Activated CD4-positive, alpha-beta memory T cell treated with anti-CD3 and anti-CD28 coated beads, Interleukin-2, amount 10 ng/mL, durations not matched to agents 7 days and 5 days (primary cell): ENCODE measurements around the gene CPXM2. TPM values are rescaled to one million over a fixed set of nuclear protein-coding genes. Genes with fewer than 3 reads are reported as not detected.

Source experiments
- CTCF ChIA-PET: fragments of 350-600 bp; sonication (Branson Sonifier 250); formaldehyde crosslinking; loops from one replicate; lab custom pipeline; 2021; ENCODE audit warnings: antibody characterized with exemption, inconsistent platforms; lab: Charles Lee
- POLR2A ChIA-PET: fragments of 350-600 bp; sonication (Branson Sonifier 250); formaldehyde crosslinking; loops from one replicate; lab custom pipeline; 2021; ENCODE audit warnings: antibody characterized with exemption; lab: Charles Lee
- DNase-seq: peaks from one replicate; pipeline ENCODE4 v3.0.0-alpha.2; 2020
- H3K27ac Mint-ChIP-seq: one replicate; pipeline ENCODE4 v1.8.0; 2021; ENCODE audit warnings: mild to moderate bottlenecking, mixed read lengths
- H3K27me3 Mint-ChIP-seq: one replicate; pipeline ENCODE4 v1.8.0; 2021; ENCODE audit warnings: mixed read lengths
- H3K36me3 Mint-ChIP-seq: one replicate; pipeline ENCODE4 v1.8.0; 2021; ENCODE audit warnings: low read depth, mixed read lengths
- H3K4me1 Mint-ChIP-seq: one replicate; pipeline ENCODE4 v1.8.0; 2021; ENCODE audit warnings: mixed read lengths
- H3K4me3 Mint-ChIP-seq: one replicate; pipeline ENCODE4 v1.8.0; 2021; ENCODE audit warnings: mild to moderate bottlenecking, mixed read lengths
- H3K9me3 Mint-ChIP-seq: one replicate; pipeline ENCODE4 v1.8.0; 2021; ENCODE audit warnings: mixed read lengths
- total RNA-seq, 2 experiments: library from RNA; stranded (reverse); gene quantifications; one replicate each; pipeline ENCODE4 v1.2.3, GENCODE V29; 2021

Gene CPXM2
- total RNA-seq, 2 experiments from 2014 or later, result not detected

GRCh38 chr10:123790132-123790885 lies 101.3 kb downstream of the CPXM2 start:
- H3K9me3 Mint-ChIP-seq, result peaks cover 7% of the 10 kb centered on the region
- ChIA-PET CTCF (no interaction called here), POLR2A (no interaction called here)
- no peaks in the 10 kb centered on the region for H3K27me3 Mint-ChIP-seq
- no peaks in the 10 kb centered on the region for H3K4me1 Mint-ChIP-seq
- DNase-seq, result no peak
- H3K4me3 Mint-ChIP-seq, result no peak overlapping the region
- no peaks in the 10 kb centered on the region for H3K36me3 Mint-ChIP-seq
- H3K27ac Mint-ChIP-seq, result no peak overlapping the region

DNA sequence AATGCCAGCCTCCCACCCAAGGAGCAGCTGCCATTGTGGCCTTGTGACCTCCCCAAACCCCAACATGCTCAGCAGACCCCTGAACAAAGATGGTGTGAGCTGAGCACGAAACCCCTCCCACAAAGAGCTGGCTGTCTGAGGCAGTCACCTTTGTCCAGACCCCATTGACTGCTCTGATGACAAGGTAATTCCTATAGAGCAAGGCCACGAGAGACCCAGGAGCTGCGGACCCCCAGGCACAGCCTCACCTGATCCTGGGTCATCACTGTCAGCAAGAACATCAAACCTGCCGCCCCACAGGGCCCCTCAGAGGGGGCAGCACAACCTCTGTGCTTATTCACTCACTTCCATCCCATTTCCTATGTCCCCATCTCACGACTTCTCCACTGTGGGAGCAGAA lies 102.6 kb downstream of the CPXM2 start:
- CTCF ChIA-PET, result interaction anchor here (0.7 kb wide), 1 partner anchor 294 kb away, joined by 4 read pairs; no protein-coding TSS in a partner anchor
- Mint-ChIP-seq H3K9me3 (peaks cover 7% of the 10 kb centered on the region), H3K27ac (no peak overlapping the region), H3K36me3 (no peaks in the 10 kb centered on the region), H3K4me1 (no peaks in the 10 kb centered on the region), H3K4me3 (no peak overlapping the region), H3K27me3 (peaks cover 3% of the 10 kb centered on the region)
- no peak for DNase-seq
- POLR2A ChIA-PET, result no interaction called here

GRCh38 chr10:123787566-123787965 lies 104.0 kb downstream of the CPXM2 start:
- POLR2A ChIA-PET, result no interaction called here
- Mint-ChIP-seq H3K27ac (no peak overlapping the region), H3K4me3 (no peak overlapping the region), H3K4me1 (no peaks in the 10 kb centered on the region), H3K9me3 (peaks cover 7% of the 10 kb centered on the region), H3K36me3 (no peaks in the 10 kb centered on the region), H3K27me3 (peaks cover 3% of the 10 kb centered on the region)
- no peak for DNase-seq
- CTCF ChIA-PET, result no interaction called here

DNA sequence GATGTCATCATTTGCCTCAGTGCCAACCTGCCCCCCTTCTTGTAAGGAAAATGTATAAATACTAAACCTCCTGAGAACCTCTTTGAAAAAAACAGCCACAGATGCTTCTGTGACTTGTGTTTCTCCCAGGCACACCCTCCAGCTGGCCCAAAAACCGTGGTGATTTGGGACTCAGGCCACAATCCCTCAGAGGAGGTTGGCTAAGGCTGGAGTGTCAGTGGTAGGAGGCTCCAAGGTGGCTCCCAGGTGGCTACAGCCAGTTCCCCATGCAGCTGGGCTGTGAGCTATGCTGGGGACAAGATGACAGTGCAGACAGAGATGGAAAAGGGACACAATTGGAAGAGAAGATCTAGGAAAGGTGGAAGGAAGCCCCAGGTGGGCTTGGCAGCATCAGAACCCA lies 104.7 kb downstream of the CPXM2 start:
- no peaks in the 10 kb centered on the region for H3K36me3 Mint-ChIP-seq
- H3K4me1 Mint-ChIP-seq, result no peaks in the 10 kb centered on the region
- no peak overlapping the region for H3K27ac Mint-ChIP-seq
- peaks cover 3% of the 10 kb centered on the region for H3K27me3 Mint-ChIP-seq
- ChIA-PET CTCF (no interaction called here), POLR2A (no interaction called here)
- H3K4me3 Mint-ChIP-seq, result no peak overlapping the region
- peaks cover 7% of the 10 kb centered on the region for H3K9me3 Mint-ChIP-seq
- no peak for DNase-seq

- Mint-ChIP-seq H3K4me3 (no peak overlapping the region), H3K36me3 (no peaks in the 10 kb centered on the region), H3K27ac (no peak overlapping the region), H3K9me3 (peaks cover 7% of the 10 kb centered on the region), H3K4me1 (no peaks in the 10 kb centered on the region), H3K27me3 (peaks cover 3% of the 10 kb centered on the region)
- POLR2A ChIA-PET, result no interaction called here
- DNase-seq, result no peak
- CTCF ChIA-PET, result no interaction called here
Measured at GRCh38 chr10:123786306-123786705, 105.3 kb downstream of the CPXM2 start.

DNA sequence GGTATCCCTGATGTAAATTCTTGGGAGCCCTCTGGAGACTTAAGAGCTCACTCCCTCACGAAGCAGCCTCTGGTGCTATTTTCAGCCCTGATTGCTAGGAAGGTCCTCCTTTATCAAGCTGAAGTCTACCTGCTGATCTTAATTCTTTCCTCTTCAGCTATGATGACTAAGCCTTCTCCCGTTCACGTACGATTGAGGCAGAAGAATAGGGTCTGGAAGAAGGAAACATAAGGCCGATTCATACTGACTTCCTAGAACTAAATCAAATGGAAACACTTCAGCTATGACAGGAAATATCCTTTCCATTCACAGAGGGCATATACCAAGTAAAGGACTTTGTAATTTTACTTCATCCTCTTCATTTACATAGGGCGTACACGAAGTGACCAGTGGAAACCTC lies 107.0 kb downstream of the CPXM2 start:
- Mint-ChIP-seq H3K27ac (no peak overlapping the region), H3K9me3 (no peaks in the 10 kb centered on the region), H3K4me1 (no peaks in the 10 kb centered on the region), H3K4me3 (no peak overlapping the region), H3K36me3 (no peaks in the 10 kb centered on the region), H3K27me3 (peaks cover 3% of the 10 kb centered on the region)
- ChIA-PET POLR2A (no interaction called here), CTCF (no interaction called here)
- no peak for DNase-seq

- CTCF ChIA-PET, result no interaction called here
- H3K27ac Mint-ChIP-seq, result no peak overlapping the region
- no peak overlapping the region for H3K4me3 Mint-ChIP-seq
- H3K27me3 Mint-ChIP-seq, result peaks cover 3% of the 10 kb centered on the region
- H3K9me3 Mint-ChIP-seq, result no peaks in the 10 kb centered on the region
- H3K4me1 Mint-ChIP-seq, result no peaks in the 10 kb centered on the region
- H3K36me3 Mint-ChIP-seq, result no peaks in the 10 kb centered on the region
- no peak for DNase-seq
- POLR2A ChIA-PET, result no interaction called here
Measured at GRCh38 chr10:123784216-123784615, 107.4 kb downstream of the CPXM2 start.

DNA sequence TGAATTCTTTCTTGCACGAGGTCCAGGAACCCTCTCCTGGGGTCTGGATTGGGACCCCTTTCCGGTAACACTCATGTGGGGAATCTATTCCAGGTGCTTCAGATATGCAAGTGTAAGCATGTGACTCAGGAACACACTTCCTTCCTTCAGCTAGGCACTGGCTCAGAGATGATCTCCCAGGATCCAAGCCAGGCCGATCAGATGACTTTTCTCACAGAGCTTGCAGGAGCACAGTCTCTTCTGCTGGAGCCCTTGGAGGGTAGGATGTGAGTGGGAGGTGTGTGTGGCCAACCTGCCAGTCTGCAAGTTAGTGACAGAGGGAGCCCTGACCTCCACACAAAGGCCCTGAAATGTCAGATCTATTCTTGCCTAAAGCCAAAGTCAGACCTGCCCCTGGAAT lies 108.3 kb downstream of the CPXM2 start:
- Mint-ChIP-seq H3K4me3 (no peak overlapping the region), H3K27ac (no peak overlapping the region), H3K36me3 (no peaks in the 10 kb centered on the region), H3K9me3 (no peaks in the 10 kb centered on the region), H3K4me1 (no peaks in the 10 kb centered on the region), H3K27me3 (peaks cover 3% of the 10 kb centered on the region)
- ChIA-PET POLR2A (no interaction called here), CTCF (no interaction called here)
- DNase-seq, result no peak

DNA sequence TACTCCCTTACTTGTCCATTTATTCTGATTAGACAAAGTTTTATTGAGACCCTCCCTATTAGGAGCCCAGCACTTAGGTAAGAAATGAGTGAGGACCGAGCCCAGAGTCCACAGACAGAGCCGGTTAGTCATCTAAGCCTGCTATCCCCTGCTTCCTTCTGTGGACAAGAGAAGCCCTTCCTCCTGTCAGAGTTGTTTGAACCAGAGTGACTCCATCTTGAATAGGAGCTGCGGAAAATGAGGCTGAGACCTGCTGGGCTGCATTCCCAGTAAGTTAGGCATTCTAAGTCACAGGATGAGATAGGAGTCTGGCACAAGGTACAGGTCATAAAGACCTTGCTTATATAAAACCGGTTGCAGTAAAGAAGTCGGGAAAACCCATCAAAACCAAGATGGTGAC lies 109.1 kb downstream of the CPXM2 start:
- Mint-ChIP-seq H3K4me1 (no peaks in the 10 kb centered on the region), H3K9me3 (no peaks in the 10 kb centered on the region), H3K4me3 (no peak overlapping the region), H3K36me3 (no peaks in the 10 kb centered on the region), H3K27ac (no peak overlapping the region), H3K27me3 (peaks cover 7% of the 10 kb centered on the region)
- CTCF ChIA-PET, result no interaction called here
- POLR2A ChIA-PET, result no interaction called here
- no peak for DNase-seq

DNA sequence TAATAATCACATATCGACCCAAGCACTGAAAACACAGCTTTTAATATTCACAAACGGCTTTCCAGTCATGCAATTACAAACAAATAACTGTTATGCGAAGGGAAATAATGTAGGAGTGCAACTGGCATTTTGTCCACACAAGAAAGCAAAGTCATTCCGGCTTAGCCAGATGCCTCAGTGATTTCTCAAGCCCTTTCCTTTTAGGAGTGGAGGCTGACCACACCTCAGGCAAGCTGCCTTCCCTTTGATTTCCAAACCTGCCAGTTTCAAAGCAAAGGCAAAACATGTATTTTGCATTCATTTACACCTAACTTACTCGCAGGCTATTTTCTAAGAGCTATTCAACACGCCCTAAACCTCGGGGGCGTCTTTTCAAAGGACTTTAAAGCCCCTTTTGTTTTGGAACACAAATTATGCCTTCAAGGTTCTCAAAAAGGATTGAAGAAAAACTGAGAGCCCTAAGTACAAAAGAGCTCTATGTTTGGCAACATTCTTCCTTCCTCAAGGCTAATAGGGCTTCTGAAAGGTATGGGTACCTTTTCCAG lies 109.6 kb downstream of the CPXM2 start:
- no peak overlapping the region for H3K4me3 Mint-ChIP-seq
- no peaks in the 10 kb centered on the region for H3K9me3 Mint-ChIP-seq
- POLR2A ChIA-PET, result no interaction called here
- H3K27me3 Mint-ChIP-seq, result peaks cover 8% of the 10 kb centered on the region
- no peaks in the 10 kb centered on the region for H3K36me3 Mint-ChIP-seq
- CTCF ChIA-PET, result no interaction called here
- no peaks in the 10 kb centered on the region for H3K4me1 Mint-ChIP-seq
- DNase-seq, result no peak
- H3K27ac Mint-ChIP-seq, result no peak overlapping the region

DNA sequence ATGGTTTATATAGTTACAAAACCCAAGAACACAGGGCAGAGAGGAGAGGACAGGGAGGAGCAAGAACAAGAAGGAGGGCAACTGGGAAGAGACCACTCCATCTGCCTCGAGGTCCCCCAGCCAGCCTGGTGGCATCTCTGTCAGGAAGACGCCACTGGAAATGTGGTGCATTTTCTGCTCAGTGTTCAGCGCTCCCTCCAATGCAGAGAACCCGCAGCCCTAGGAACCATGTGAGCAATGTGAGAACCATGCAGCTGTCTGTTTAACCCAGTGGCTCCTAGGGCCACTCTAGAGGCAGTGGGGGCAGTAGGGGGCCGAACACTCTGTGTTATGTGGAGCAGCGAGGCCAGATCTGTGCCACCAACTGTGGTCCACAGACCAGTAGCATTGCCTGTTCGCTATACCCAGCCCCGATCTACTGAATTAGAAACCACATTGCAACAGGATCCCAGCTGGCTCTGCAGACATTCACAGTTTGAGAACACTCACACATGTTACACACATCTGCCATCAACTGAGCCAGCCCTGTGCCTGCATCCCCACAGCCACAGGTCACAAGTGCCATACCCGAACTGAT lies 110.2 kb downstream of the CPXM2 start:
- no peak for DNase-seq
- CTCF ChIA-PET, result no interaction called here

DNA sequence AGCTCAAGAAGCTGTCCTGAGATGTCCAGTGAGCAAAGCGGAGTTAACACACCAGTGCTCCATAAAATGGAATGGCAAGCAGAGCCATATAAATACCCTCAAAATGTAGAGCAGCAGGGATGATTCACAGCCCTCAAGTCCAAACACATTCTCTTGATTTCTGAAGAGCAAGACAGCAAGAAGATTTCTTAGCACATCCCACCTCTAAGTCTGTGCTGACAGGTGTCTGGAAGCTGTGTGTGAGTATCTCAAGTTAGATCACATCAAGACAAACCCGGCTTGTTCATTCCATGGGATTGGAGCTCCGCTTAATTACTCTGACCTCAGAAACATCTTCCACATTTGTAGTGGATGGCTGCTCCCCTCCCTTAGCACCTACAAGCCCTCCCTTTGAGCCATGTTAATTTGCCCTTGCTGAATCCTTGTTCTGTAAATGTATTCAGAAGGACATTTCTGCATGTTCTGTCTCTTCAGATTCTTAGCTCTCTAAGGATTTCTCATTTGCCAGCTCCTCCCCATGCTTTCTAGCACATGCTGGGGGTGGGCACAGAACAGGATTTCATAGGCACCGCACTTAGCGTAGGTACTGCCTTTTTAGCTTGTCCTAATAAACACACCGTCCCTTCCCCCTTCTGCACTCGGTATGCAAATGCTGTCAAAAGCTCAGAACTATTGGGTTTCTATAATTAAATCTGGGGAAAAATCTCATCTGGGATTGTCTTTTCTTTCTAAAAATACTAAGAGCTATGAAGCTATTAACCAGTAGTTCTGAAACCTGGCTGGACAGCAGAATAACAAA lies 112.7 kb downstream of the CPXM2 start:
- Mint-ChIP-seq H3K27ac (no peak overlapping the region), H3K36me3 (no peaks in the 10 kb centered on the region), H3K4me1 (no peaks in the 10 kb centered on the region), H3K9me3 (peaks cover 3% of the 10 kb centered on the region), H3K27me3 (peaks cover 5% of the 10 kb centered on the region), H3K4me3 (no peak overlapping the region)
- CTCF ChIA-PET, result no interaction called here
- no peak for DNase-seq
- POLR2A ChIA-PET, result no interaction called here

More for the DNA sequence above, 110.2 kb downstream of the CPXM2 start:
- Mint-ChIP-seq H3K36me3 (no peaks in the 10 kb centered on the region), H3K4me3 (no peak overlapping the region), H3K4me1 (no peaks in the 10 kb centered on the region), H3K27me3 (peaks cover 8% of the 10 kb centered on the region), H3K27ac (no peak overlapping the region), H3K9me3 (no peaks in the 10 kb centered on the region)
- POLR2A ChIA-PET, result no interaction called here

GRCh38 chr10:123777881-123778280 lies 113.7 kb downstream of the CPXM2 start:
- H3K36me3 Mint-ChIP-seq, result peaks cover 4% of the 10 kb centered on the region
- H3K4me3 Mint-ChIP-seq, result no peak overlapping the region
- peaks cover 11% of the 10 kb centered on the region for H3K9me3 Mint-ChIP-seq
- no peak overlapping the region for H3K27ac Mint-ChIP-seq
- ChIA-PET CTCF (no interaction called here), POLR2A (no interaction called here)
- DNase-seq, result no peak
- no peaks in the 10 kb centered on the region for H3K4me1 Mint-ChIP-seq
- peaks cover 5% of the 10 kb centered on the region for H3K27me3 Mint-ChIP-seq
